ENCODE measurements around the gene SLC35A5.

The SLC35A5 gene

DNA sequence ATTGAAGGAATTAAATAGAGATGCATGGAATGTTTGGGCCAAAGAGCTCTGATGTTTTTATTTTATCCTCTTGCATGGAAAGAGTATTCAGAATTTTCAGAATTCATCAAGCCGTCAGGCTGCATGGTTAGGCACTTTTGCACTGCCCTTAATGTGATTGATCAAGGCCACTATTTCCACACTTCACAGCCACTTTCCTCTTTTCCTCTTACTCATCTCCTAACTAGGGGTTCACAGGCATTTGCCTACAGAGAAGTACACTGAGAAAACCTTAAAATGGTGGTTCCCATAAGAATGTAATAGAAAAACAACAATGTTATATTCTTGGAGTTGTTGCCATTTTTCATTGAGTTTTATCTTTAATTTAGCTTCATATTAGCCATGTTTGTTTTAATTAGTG, 10.9 kb downstream of the SLC35A5 start:
- no peak for DNase-seq

DNA sequence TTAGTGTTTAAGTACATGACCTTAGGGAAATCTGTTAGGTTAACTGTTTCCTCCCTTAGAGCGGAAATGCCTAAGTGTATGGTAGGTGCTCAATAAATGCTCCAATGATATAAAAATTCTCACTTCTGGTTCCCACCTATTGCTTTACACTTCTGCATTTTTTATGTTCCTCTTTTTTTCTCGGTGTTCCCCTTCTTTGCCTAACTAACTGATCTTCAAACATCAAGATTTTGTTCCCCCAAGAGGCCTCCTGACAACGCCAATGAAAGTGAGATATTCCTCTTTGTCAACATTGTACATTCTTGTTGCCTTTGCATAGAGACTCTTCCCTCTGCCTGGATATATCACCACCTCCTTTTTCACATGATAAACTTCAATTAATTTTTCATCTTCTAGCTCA, 17.4 kb downstream of the SLC35A5 start:
- DNase-seq = no peak

DNA sequence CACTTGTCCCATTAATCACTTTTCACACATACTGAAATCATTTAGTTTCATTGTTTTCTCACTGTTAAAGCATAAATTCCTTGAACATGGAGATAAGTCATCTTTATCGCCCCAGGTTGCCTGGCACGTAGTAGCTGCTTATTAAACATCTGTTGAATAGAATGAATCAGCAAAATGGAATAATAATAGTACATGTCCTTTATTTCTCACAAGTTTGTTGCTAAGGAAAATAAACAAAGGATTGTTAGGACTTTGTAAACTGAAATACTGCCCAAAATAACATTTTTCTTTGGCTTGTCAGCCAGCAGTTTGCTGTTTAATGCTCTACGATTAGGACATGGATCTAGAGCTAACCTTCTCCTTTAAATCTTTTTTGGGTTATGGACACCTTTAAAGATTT, 17.9 kb downstream of the SLC35A5 start:
- no peak for DNase-seq

DNA sequence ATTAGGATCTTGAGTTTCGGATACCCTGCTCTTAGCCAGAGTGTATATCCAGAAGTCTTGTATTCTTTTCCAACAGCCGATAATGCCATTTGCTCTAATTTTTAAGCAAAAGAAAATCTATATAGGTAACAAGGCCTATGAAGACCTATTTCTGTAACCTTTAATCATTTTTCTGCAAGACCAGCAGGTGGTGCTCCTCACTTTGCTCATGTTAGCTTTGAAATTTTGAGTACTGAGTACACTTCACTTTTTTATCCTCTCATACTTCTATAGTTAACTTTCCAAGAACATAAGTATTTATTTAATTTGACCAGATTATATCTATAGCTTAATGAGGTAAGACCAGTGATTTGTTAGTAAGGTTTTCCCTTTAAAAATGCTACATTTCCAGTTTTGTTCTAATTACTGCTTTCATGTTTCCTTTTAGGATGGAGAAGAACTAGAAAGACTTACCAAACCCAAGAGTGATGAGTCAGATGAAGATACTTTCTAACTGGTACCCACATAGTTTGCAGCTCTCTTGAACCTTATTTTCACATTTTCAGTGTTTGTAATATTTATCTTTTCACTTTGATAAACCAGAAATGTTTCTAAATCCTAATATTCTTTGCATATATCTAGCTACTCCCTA, 20.5 kb downstream of the SLC35A5 start:
- peak; percentile 44 for DNase-seq

DNA sequence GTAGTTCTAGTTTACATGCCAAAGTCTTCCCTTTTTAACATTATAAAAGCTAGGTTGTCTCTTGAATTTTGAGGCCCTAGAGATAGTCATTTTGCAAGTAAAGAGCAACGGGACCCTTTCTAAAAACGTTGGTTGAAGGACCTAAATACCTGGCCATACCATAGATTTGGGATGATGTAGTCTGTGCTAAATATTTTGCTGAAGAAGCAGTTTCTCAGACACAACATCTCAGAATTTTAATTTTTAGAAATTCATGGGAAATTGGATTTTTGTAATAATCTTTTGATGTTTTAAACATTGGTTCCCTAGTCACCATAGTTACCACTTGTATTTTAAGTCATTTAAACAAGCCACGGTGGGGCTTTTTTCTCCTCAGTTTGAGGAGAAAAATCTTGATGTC, 21.3 kb downstream of the SLC35A5 start:
- no peak for DNase-seq

DNA sequence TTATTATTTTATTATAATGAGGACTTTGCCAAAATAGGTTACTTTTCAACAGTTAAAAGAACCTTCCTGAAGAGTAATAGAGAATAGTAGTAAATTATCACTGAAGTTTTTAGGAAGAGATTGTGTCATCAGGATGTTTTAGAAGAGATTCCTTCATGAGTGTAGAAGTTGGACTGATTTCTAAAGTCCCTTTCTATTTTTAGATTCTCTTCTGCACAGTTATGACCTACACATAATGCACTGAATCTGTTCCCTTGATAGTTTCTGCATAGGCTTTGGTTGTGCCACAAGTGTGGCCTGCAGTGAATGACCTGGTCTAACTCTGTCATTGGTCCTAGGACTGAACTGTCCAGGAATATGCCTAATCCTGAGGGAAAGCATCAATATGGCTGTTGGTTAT, 23.9 kb downstream of the SLC35A5 start:
- no peak for DNase-seq

DNA sequence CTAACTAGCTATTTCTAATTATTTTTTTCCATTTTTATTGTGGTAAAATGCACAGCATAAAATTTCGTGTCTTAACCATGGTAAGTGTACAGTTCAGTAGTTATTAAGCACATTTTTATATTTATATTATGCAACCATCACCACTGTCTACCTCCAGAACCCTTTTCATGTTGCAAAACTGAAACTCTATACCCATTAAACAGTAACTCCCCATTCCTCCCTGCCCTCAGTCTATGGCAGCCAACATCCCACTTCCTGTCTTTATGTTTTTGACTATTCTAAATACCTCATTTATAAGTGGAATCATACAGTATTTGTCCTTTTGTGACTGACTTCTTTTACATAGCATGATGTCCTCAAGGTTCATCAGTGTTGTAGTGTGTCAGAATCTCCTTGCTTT, 25.5 kb downstream of the SLC35A5 start:
- no peak for DNase-seq

DNA sequence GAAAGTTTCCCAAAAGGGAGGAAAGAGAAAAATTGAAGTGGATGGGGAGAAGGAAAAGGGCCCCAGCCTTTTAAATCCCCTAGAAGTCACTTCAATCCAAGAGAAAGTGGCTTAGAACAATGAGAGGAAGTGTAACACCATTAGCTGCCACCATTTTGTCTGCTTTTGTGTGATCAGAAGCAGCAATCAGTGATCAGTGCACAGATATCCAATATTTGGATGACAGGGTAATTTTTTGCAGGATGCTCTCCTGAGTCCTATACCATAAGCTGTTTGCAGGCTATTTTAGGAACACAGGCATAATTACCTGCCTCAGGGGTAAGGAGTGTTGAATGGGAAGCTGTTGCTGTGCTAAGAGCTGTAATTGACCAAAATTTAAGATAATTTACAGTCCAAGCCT, 31.4 kb downstream of the SLC35A5 start:
- DNase-seq = no peak

DNA sequence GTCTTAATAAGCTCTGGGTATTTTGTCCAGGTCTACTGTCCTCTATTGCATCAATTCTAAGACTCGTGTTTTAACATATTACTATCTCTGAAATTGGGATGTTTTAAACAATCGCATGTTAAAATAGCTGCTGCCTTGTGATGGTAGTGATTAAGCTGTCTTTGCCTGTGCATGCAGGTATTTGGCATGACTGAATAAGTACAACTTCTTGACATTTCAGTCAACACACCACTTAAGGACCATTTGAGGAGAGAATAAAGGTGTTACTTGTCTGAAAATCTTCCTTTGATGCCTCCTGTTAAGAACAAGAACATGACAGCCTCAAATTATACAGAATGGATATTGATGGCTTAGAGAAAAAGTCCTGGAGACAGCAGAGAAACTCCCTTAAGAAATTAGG, 33.0 kb downstream of the SLC35A5 start:
- DNase-seq = no peak

DNA sequence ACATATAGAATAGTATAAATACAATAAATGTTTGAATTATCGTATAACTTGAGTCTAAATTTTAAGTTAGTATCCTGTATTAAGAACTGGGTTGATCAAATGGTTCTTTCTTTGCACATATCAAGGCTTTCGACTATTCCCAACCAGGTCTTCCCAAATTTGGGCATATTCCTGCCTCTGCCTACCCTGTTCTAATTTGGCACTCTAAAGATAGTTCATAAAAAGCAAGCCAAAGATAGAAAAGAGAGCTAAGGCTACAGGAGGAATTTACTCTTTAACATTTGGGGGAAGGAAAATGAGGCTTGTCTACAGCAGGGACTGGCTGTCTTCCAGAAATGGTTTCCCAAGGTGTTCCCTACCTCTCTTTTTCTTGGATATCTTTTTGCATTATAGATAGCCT, 36.1 kb downstream of the SLC35A5 start:
- no peak for DNase-seq

DNA sequence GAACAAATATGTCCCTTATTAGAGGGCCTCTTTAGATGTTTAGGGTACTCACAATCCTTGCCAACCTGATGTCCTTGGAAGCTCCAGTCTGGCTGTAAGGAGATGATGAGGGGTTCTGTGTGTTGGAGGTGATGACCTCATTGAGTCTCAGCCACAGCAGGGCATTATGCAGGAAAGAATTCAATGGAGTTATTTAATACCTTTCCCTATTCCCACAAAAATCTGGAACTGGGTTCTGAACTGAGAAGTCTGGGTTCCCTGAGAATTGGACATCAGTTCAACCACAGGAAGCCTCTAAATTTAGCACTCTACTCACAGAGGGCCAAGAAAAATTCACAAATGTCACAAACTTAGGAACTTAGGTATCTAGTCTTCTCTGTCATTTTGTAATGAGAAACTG, 36.9 kb downstream of the SLC35A5 start:
- DNase-seq = no peak

DNA sequence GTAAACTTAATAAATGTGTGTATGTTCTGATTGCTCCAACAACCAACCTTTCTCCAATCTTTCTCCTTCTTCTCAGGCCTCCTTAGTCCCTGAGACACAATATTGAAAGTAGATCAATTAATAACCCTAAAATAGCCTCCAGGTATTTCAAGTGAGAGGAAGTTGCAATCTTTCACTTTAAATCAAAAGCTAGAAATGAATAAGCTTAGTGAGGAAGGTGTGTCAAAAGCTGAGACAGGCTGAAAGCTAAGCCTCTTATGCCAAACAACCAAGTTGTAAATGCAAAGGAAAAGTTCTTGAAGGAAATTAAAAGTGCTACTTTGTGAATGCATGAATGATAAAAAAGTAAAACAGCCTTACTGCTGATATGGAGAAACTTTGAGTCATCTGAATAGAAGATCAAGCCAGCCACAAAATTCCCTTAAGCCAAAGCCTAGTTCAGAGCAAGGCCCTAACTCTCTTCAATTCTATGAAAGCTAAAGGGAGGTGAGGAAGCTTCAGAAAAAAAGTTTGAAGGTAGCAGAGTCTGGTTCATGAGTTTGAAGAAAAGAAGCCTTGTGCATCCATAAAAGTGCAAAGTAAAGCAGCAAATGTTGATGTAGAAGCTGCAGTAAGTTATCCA, 40.5 kb downstream of the SLC35A5 start:
- no peak for DNase-seq

DNA sequence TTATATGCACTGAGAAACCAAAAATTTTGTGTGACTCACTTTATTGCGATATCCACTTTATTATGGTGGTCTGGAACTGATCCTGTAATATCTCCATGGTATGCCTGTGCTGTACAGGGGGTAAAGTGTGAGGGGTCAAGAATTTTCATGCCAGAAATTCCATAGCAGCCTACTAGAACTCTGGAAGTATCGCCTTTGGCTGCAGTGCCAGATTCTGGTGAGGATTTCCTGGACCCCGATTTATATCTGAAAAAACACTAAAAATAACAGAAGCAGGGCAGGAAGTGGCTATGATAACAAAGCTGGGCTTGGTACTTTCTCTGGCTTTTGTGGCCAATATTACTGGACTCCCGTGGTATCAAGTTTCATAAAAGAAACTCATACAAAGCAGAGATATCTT, 42.7 kb downstream of the SLC35A5 start:
- DNase-seq = no peak

DNA sequence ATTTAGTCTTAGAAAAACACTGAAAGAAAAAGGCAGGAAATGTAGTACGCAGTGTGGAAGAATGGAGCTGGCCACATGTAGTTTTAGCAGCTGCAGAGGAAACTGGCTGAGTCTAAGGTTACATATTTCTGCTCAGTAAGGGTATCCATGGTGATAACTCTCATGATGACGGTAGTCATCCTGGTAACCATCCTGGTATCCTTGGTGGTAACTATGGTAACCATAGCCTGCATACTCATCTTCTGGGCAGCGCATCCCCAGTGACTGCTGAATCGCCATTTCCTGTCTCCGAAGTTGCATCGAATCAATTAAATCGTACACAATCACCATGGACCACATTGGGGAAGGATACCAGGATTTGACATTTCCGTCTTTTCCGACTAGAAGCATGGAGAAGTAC, 43.4 kb downstream of the SLC35A5 start:
- DNase-seq = no peak

DNA sequence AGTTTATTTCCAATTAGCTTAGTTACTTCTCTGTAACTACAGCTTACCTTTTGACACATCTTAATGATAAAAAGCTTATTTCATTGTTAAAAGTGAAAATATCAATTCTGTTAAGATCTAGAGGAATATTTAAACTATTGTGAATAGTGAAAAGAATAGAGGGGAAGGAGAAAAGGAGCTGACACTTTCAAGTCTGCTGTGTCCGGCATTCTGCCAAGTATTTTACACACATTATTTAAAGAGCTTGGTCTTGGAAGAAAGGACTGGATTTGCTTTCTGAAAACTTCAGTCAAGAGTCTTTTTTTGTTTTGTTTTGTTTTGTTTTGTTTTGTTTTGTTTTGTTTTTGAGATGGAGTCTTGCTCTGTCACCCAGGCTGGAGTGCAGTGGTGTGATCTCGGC, 44.3 kb downstream of the SLC35A5 start:
- no peak for DNase-seq

DNA sequence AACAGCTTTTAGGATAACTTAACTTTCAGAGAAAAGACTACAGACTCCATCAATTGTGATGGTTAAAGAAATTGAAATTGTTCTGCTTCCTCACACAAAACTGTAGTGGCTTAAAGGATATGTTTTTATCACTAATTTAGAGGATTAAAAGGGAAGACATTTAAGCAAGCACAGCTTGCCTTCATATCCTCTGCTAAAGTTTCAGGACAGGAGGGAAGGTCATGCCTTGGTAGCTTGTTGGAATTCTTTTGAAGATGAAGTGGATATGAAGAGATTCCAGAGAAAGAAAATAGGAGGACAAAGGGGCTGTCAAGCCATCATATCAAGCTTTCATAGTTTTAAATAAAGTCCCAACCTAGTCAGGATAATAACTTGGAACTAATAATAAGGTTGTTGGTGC, 46.0 kb downstream of the SLC35A5 start:
- DNase-seq = no peak

DNA sequence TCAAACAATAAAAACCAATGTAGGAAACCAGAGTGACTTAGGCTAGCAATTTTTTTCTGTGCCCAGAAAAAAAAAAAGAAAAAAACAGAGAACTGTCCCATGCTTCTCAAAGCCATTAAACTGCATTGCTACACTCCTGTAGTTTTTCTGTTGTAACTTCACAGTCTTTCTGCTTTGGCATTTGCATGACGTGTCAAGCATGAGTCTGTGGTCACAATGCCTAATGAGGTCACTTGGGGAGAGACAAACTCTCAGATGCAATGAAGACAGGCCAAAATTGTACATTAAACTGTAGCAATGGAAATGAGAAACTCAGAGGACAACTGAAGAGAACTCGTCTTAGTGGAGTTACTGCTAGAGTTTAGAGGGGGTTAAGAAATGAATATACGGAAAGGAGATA, 48.3 kb downstream of the SLC35A5 start:
- DNase-seq = no peak

DNA sequence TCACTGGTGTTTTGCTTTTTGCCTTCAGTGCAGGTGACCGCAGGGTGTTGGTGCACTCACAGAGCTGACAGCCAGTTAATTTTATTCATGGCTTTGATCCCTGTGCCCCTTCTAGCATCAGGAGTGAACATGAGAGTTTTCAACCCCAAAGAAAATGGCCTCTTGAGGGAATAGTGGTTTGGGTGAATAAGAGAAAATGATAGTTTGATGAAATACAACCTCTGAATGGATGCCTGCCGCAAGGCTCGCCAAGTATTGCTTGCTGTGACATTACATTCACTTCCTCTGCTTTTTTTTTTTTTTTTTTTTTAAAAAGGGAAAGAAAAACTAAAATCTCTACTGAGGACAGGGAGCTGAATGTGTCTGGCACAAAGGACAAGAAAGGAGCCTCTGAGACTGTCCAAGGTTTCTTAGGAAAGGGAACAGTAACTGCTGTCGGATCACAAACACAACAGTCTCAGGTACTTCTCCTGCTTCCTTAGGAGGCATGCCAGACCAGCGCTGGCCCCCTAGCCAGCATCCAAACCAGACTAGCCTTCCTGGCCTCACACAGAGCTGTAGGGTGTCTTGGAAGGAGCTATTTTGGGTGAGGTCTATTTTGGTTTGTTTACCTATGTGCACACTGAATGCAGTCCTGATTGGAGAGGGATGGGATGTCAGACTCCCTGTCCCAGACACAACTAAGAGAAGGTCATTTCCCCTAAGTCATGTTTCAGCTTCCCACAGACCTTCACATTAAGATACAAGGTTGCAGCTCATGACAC, 50.1 kb downstream of the SLC35A5 start:
- DNase-seq = no peak

DNA sequence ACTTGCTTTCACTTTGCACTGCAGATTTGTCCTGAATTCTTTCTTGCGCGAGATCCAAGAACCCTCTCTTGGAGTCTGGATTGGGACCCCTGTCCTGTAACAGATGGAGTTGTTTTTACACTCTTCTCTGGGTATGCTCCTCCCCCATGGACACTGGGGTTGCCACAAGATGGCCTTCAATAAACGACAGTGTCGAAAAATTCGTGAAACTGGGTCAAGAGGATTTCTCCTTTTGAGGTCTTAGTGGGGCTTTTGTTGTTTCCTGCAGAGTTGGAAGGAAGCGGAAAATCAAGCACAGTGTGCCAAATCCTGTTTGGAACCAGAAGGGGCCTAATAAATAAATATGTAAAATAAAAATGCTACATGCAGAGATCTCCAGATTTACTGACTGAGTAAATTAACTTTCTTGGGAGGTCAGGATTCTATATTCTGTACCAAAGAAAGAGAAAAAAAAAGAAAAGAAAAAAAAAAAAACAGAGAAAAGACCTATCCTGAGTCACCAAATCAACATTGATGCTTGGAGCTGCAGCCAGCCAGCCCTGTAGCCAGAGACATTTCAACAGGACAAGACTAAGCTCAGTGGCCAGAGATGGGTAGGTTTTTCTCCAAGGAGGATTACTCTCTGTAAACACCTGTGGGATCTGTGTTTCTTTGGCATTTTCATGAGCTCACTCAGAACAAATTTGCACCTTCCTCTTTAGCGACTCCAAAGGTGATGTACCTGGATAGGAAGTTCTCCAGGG, 54.3 kb downstream of the SLC35A5 start:
- DNase-seq = no peak

DNA sequence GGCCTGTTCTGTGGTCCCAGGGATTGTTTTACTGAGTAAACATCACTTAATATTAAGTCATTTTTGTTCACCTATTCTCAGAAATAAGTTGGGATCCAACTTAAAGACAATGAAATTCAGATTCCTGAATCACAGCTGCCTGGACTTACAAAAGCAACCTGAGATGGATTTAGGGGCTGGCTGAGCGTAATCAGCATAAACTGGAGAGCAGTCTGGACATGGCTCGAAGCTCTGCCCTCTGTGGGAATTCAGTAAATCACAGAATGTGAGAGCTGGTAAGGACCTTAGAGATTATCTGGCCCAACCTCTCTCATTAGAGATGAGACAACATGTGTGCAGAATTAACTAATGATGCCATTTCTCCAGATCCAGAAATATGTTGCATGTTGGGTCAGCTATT, 55.4 kb downstream of the SLC35A5 start:
- no peak for DNase-seq

DNA sequence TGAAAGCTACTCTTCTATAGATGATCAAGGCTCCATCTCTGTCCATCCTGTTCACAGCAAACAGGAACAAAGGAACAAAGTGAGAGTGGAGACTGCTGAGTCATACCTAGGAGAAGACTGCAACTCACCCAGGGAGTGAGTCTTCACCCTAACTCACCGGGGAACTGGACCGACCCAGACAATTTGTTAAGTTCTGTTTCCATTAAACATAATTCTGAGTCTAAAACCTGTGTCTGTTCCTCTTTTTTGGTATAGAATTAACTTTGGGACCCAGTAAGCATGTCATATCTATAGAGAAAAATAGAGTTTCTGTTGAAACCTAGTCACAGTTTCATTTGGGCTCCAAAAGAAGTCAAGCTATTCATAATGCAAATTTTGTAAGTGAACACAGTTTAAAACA, 57.5 kb downstream of the SLC35A5 start:
- DNase-seq = no peak

DNA sequence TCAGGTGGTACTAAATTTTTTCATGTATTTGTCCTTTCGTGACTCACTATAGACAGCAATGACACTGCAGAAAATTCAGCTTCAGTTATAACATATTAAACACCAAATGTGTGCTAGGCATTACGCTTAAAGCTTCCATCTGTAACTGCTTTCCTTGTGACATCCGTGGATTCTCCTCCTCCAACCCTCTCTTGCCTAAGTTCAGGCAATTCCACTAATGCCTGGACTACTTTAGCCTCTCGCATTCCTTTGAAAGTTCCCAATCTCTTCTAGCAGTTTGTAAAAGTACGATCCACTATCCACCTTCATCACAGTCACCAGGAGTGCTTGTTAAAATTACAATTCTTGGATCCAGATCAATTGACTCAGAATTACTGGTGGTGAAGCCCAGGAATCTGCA, 61.4 kb downstream of the SLC35A5 start:
- DNase-seq = no peak

DNA sequence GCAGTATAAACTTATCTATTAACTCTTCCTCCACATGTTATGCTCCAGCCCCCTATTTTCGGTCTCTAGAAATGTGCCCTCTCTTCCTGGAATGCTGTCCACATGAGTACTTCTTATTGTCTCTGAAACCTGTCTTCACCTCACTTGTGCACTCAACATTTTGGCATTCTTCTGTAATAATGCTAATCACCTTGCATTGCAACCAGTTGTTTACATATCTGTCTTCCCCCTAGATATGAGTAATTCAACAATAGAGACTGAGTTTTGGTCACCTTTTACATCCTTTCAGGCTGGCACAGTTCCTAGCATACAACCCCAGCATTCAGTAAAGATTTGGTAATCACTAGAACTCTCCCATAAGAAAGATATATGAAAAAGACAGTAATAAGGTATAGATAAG, 61.9 kb downstream of the SLC35A5 start:
- no peak for DNase-seq

DNA sequence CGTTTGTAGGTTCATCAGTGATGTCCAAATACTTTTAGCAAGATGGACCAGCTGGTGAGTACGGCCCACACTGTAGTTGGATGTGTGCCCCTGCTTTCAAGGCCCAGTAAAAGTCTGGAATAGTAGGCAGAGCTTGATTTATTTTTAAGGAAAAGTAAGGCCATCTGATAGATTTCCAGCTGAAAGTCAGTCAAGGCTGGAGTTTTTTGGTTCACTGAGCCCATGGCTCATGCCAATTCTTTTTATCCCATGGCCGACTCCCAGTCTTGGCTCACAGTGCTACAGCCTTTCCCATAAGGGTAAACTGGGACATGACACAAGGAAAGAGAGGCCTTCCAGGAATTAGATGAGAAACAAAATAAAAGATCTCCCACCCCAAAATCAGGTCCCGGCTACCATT, 65.6 kb downstream of the SLC35A5 start:
- DNase-seq = no peak

All from CD4-positive, alpha-beta T cell treated with Interleukin-10 for 1 hour (primary cell).